ENCODE results near the gene PITX1.
A peak's percentile ranks its signal among the peaks of the same experiment; 100 is the strongest.
"Not testable (repeated sequence)": the region's sequence is repeated elsewhere in the genome, so short reads cannot be mapped to it uniquely, and the experiment has no call there.

The PITX1 gene

DNA sequence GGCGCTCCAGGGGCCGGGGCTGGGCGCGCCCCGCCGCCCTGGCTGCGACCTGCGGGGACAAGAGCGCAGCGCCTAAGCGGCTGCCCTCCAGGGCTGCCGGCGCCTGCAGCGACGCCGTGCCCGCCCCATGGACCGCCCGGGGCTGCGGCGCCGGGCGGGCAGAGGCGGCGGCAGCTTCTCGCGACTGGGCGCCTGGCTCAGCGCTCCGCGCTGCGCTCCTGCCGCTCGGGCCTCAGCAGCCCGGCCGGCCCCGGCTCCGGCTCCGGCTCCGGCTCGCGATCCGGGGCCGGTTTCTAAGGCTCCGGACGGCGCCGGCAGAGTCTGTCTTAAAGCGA is at the start of gene PITX1:
TSS of gene PITX1 (minus strand) at position 328 of the 335 bp plus-strand sequence. CDS start 347 bp downstream, outside the sequence.
- DNase-seq (ENCODE audit: low spot score): peak; percentile 69

DNA sequence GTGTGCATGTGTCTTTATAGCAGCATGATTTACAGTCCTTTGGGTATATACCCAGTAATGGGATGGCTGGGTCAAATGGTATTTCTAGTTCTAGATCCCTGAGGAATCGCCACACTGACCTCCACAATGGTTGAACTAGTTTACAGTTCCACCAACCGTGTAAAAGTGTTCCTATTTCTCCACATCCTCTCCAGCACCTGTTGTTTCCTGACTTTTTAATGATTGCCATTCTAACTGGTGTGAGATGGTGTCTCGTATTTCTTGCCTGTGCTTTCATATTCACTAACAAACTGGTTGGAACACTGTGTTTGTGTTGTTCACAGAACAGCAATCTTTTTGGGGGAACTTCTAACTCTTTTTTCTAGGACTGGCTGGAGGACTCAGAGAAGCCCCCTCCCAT is 49.3 kb upstream of the PITX1 start:
- not testable (repeated sequence) for DNase-seq (ENCODE audit: low spot score)

DNA sequence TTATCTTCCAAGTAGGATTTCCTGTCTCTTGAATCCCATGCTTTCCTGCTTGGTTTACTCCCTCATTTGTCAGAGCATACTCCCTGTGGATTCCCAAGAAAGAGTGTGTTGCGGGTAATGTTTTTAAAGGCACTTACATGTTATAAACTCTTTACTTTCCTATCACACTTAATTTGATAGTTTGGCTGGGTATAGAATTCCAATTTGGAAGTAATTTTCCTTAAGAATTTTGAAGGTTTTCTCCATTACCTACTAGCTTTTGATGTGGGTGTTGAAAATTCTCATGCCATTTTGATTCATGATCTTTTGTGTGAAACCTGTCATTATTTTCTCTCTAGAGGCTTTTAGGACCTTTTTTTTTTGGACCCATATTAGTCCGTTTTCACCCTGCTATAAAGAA is 47.2 kb upstream of the PITX1 start:
- no peak for DNase-seq (ENCODE audit: low spot score)

DNA sequence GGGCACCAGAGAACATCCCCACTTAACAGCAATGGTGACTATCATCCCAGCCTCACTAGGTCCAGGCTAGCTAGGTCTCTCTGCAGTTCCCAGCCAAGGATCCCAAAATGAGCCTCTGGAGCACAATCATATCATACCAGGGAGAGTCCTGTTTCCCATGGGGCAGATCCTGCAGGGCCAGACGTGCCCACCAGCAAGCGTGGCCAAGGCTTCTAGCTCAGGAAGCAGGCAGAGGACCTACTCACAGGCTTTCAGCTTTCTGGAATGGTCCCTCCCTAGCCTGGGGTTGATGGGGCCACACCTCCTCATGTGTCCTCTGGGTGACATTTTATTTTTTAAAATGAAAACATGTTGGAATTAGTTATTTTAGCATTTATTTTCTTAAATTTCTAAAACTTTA is 45.7 kb upstream of the PITX1 start:
- DNase-seq (ENCODE audit: low spot score): no peak

DNA sequence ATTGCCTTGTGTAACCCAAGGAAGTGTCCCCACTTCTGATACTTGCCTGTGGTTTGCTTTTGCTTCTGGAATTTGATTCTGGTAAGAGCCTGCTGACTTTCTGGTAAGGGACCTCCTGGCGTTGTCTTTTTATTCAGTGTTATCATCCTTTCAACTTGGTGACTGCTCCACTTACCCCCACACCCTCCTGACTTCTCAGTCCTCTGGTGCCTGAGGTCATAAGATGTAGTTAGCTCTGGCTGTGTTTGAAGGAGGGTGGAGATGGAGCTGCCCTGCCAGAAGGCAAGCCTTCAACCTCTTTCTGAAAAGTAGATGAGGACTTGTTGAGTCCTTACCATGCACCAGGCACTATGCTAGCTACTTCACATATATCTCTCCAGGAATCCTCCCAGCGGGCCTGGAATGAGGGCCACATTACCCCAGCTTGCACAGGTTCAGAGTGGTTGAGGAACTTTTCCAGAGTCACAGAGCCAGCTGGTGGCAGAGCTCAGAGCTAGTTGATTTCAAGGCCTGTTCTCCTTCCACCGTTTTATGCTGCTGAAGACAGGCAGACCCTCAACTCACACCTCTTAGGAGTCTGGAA is 45.2 kb upstream of the PITX1 start:
- no peak for DNase-seq (ENCODE audit: low spot score)

DNA sequence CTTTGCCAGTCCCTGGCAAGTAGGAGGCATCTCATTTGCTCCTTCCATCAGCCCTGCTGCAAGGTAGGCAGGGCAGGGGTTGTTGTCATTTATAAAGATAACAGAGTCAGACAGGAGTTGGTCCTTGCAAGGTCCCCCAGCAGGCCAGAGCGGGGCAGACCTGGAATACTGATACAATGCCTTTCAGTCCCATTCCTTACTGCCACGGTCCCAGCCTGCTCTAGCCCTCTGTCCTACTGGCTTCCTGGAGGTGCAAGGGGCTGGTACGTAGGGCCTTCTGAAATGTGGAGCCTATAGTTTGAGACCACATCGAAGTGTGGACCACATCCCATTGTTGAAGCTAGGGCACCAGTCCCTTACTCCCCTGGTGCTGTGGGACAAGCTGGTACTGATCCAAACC is 42.8 kb upstream of the PITX1 start:
- no peak for DNase-seq (ENCODE audit: low spot score)

DNA sequence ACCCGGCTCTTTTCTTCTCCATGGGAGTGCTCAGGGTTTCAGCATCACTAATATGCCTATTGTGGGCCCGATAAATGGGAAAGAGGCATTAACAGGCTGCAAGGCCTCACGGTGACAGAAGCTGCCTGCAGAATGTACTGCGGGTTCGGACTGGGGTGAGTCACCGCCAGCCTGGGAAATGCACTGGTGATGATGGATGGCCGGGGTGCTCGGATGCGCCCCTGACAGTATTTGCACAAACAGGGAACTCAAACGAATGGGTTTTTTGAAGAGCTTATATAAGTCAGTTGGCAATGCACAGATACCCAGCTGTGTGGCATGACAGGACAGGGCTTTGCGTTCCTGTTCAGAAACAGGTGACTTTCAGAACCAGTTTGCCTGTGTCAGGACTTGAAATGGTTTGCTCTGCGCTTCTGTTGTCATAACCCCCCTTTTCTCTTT is 42.0 kb upstream of the PITX1 start:
- no peak for DNase-seq (ENCODE audit: low spot score)

DNA sequence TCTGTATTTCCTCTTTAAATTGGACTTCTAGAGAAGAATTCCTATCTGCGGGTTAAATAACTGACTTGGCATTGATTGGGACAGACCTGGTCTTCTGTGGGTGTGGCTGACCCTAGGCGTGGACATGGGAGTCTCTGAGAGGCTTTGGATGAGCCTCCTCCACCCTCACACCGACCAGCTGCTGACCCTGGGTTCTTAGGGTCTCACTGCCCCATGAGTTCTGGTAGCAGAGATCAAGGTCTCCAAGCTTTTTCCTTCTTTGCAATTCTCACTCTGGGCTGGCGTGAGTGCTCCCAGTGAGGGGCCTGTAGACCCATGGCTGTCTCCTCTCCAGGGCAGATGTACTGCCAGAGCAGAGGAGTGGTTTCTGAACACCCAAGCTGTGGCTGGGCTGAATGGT is 41.6 kb upstream of the PITX1 start:
- DNase-seq (ENCODE audit: low spot score): no peak

DNA sequence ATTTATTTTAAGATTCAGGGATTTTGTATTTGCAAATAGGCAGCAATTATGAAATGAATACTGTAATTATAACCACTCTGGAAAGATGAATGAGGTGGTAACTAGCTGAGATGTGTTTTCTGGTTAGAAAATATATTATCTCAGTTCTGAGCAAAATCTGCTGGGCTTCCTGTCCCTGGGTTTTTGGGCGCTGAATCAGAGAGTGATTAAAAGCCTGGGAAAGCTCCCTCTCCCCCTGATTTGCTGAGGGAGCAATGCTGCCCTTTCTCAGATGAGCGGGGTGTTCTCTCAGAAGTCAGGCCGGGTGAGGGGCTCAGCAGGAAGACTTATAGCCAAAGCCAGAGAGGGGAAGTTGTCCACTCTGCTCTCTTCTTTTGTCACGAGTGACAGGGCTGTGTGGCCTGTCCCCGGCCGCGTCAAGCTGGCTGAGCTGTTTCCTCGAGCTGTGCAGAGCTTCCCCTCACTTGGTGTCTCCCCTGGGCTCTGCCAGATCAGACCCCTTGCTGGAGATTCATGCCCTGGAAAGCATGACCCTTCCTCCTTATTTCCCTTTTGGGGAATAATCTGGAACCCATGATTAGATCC is 39.8 kb upstream of the PITX1 start:
- DNase-seq (ENCODE audit: low spot score): no peak

DNA sequence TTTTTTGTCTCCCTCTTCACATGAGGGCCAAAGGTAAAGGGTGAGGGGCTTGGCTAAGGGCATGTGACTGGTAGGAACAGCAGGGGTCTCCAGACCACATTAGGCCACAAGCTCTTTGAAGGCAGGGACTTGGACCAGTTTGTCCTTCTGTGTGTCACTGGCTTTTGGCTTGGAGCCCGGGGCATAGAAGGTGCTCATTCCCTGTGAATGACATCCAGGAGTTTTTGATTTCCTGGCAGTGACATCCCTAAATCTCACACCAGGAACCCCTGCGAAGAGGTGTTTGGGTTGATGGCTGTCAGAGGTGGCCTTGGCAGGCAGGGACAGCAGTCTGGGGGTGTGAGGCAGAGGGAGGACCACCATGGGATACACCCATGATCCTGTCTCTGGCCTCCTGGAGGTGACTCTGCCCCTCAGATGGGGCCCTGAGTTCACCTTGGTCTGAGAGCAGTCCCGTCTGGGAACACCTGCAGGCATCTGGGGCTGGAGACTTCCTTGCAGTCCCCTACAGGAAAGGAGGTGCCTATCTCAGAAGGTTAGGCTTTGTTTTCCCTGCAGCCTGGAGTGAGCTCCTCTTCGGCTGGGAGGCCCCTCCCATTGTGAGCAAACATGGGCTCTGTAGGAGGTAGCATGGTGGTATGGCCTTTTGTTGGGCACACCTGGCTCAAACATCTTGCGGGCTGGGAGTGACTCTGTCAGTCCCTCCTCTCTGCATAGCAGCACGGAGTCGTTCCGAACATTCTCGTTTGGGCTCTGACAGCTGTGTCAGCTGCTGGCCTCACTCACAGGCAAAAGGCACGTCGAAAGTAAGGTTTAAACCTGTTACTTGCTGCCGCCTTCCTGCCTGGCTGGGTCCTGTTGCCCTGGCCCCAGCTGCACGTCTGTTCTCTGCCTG is 38.6 kb upstream of the PITX1 start:
- DNase-seq (ENCODE audit: low spot score): no peak

DNA sequence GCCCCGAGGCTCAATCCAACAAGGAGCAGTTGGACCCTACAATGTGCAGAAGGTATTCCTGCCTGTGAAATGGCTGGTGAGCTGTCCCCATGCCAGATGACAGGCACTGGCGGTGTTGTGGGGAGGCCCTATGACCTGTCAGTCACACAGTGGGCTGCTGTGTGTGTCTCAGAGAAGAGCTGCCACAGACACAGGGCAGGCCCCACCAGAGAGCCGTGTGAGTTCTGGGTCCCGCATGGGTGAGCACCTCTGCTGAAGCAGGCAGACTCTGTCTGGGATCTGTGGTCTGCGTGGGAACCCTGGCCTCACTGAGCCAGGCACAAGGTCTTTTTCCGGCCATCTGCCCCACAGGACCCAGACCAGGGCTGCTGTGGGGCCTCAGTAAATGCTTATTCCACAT is 37.3 kb upstream of the PITX1 start:
- DNase-seq (ENCODE audit: low spot score): no peak

DNA sequence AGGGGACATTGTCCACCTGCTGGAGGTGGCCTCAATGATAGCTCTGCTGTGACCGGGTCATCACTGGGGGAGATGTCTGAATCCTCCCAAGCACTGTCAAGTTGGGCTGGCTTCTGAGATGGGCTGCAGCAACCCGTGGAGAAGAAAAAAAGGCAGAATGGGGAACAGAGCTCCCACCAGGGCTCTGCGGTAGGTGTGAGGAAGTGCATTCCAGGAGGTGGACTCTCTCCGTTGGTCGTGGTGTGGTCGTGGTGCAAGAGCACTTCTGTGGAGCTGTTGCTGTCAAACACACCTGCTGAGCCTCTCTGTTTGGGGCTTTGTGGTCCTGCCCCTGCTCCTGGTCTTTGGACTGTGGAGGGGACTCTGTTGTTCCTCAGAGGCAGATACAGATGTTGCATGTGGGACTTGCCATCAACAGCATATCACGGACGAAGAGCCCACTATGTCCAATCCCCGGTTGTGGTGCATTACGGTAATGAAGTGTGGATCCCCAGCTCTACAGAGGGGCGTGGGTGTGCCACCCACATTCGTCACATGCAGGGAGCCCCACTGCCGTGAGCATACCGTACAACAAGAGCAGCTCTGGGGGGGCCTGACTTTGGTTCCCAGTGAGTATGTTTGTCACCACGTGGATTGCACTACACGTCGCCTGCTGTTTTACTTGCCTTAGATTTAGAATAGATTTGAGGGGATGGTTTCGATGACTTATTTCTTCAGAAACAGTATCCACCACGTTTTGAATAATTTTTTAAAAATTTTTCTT is 36.0 kb upstream of the PITX1 start:
- DNase-seq (ENCODE audit: low spot score): no peak

DNA sequence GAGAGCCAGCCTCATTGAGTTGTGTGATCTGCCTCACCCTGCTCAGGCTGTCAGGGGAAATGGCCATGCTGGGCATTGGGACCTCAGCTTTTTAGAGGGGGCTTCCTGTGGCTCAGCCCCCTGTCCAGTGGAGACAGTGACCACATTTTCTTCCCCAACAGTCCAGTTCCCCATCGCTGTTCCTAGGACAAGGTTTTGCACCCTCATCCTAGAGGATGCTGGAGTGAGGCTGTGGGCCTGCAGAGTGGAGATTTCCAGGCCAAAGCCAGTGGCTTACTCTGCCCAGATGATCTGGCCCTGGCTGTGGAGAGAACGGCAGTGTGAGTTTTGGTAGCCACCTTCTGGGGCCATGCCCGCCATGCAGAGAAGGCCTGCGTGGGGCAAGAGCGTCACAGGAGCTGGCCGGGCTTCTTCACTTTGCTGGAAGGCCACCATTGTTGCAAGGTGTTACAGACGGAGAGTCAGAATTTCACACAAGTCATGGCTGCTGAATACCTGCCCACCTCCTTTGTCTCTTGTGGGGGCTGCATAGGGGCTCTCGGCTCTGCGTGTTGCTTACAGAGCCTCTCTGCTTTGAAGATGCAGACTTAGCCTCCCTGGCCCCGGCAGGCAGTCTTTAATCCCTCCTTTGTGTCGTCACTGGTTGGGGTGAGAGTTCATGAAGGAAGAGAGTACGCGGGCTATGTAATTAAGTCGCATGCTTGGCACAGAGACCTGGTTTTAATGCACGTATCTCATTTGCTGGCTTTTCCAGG is 35.2 kb upstream of the PITX1 start:
- no peak for DNase-seq (ENCODE audit: low spot score)

DNA sequence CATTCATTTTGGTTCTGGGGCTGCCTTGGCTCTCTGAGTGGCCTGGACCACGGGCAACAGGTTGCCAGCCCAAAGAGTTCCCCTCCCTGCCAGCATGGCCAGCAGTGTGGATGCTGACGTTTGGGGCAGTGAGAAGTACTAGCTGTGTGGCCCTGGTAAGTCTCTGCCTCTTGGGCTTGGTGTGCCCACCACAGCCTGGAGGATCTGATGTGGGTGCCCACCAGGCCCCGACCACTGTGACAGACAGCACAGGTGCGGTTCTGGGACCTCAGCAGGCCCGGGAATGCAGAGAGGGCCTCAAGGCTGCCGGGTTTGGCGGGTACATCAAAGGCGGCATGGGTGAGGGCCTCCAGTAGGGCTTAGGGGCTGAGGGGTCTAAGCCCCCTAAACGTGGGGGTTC is 33.6 kb upstream of the PITX1 start:
- no peak for DNase-seq (ENCODE audit: low spot score)

DNA sequence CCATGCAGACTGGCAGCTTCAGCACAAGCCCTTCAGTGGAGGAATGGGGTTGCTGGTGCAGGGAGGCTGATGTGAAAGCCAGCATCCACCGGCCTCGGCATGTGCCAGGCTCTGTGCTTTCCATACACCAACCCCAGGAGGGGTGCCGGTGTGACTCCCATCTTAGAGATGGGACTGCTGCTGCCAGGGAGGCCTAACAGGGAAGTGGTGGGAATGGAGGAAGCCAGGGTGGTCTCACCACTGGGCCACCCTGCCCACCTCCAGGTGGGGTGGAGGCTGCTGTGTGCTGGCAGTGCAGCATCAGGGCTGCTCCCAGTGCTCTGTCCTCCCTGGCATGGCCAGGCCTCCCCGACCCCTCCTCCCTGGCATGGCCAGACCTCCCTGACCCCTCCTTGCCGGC is 32.8 kb upstream of the PITX1 start:
- no peak for DNase-seq (ENCODE audit: low spot score)

DNA sequence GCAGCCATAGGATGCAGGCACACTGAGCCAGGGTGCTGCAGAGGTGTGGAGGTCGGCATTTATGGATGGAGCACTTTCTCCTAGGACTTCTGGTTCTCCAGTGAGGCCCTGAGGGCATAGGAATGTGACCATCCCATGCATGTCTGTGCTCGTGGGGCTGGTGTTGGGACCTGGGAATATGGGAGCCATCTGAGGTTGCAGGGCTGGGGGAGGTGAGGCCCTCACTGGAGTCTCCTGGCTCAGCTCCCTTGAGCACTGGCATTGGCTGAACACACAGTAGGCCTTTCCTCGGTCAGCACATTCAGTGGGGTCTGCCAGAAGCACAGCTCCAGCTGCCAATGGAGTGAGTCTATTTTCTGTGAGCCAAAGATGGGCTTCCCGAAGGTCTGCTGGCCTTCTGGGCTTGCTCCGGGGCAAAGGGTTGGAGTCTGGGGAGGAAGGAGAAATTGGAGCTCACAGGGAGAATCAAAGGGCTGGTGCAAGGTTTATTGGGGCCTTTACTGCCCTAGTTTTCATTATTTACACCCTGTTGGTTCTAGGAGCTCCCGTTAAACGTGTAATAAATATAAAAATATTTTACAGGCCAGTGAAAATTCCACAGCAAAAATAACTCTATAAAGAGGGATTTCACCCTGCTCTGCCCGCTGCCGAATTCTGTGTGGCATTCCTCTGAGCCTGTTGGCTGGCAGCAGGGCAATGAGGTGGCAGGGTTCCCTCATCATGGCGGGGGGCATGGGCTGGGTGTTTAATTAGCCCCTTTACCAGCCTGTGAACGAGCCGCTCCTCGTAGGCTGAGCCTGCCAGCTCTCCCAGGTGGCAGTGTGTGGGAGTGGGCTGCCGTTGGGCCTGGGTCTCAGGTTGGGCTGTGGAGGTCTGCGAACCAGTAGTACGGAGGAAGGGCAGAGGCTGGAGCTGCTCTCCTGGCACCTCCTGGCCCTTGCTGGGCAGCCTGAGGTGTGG is 31.6 kb upstream of the PITX1 start:
- no peak for DNase-seq (ENCODE audit: low spot score)

DNA sequence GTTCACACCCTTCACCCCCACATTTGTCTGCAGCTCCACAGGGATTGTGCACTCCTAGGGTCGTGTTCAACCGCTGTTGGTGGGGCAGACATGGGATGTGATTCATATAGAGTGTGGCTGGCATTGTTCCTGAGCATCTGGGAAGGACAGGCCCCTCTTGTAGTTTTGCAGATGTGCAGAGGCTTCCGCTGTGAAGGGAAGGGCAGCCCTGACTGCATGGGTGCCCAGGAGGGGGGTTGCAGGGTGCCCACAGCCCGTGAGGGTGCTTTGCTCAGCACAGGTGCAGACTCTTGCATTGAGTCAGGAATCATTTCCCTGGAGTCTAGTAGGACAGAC is 30.2 kb upstream of the PITX1 start:
- no peak for DNase-seq (ENCODE audit: low spot score)

DNA sequence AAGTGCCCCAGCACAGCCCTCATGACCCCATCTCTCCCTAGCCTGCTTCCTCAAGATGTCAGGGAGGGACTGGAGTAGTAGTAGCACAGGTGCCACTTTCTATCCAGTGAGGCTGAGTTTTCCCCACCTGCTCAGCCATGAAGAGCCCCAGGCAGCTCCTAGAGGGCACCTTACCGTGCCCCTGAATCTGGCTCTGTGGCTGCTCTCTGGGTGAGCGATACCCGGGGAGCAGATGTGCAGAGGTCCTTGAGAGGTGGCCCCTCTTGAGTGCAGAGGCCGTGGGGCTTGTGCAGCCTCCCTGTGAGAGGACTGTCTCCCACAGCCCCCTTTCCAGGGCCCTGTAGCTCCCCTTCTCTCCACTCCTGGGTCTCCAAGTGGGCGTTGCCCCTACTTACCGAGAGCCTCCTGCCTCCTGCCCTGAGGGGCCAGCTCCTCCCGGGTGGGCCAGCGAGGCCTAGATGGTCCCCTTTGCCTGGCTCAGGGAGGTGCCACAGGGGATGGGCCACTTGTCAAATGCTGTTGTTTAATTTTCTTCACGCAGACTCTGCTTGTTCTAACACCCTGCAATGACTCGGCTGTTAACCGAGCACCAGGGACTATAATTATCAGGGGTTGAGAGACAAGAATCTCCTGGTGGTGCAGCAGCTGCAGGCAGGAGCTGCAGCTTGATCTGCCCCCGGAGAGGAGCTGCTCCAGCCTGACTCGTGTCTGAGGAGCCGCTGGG is 29.6 kb upstream of the PITX1 start:
- DNase-seq (ENCODE audit: low spot score): no peak

DNA sequence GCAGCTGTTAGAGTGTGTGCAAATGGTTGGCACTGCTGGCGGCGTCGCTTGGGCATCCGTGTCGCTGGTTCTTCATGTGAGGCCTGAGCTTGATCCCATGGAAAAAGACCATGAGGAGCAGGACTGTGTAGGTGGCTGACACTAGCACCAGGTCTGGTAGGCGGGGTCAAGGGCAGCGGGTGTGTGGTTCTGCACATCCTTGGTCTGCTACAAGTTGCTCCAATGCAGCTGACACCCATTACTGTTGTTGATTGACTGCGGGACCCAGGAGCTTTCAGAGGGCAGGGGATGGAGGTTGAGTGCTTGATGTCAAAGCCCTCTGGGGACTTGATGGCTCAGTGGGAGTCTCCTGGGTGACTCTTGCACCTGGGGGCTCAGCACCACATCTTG is 29.0 kb upstream of the PITX1 start:
- DNase-seq (ENCODE audit: low spot score): no peak

Measured in GM03348 (cell line).